ENCODE data around the gene ZNF280C. TPM values are rescaled to one million over a fixed set of nuclear protein-coding genes. Genes with fewer than 3 reads are reported as not detected.
"Not testable (repeated sequence)": the region's sequence is repeated elsewhere in the genome, so short reads cannot be mapped to it uniquely, and the experiment has no call there.

The ZNF280C gene
- total RNA-seq, 3 donors from 2014 or later = 4.9 to 6.4 (median 5.0) TPM

GRCh38 chrX:130245441-130245840, 23.3 kb downstream of the ZNF280C start:
- Histone ChIP-seq H3K27ac (no peak overlapping the region), H3K9me3 (no peaks in the 10 kb centered on the region), H3K4me1 (no peaks in the 10 kb centered on the region), H3K4me3 (no peak overlapping the region), H3K27me3 (peaks cover 0 to 11% of the 10 kb centered on the region in 2 donors), H3K36me3 (no peaks in the 10 kb centered on the region)
- intact Hi-C loops (cut with DNase I; ENCODE audit: low total_unique reads) = no loop called here
- no peak for TF ChIP-seq POLR2AphosphoS5 (IDR thresholded peaks at IDR 0.05)
- no peak for DNase-seq (ENCODE audit: low spot score in 2 of 2)

- H3K36me3 ChIP-seq; H3K27me3 ChIP-seq; intact Hi-C loops (cut with DNase I; ENCODE audit: low total_unique reads); H3K4me1 ChIP-seq; H3K9me3 ChIP-seq; H3K4me3 ChIP-seq; H3K27ac ChIP-seq; DNase-seq (ENCODE audit: low spot score in 2 of 2): not testable (repeated sequence)
These were observed 37.5 kb downstream of the ZNF280C start for GRCh38 chrX:130231184-130231583.

GRCh38 chrX:130228871-130229270, 39.8 kb downstream of the ZNF280C start:
- Histone ChIP-seq H3K36me3 (no peaks in the 10 kb centered on the region), H3K4me1 (no peaks in the 10 kb centered on the region), H3K4me3 (no peak overlapping the region), H3K27ac (no peak overlapping the region), H3K27me3 (peaks cover 0 to 9% of the 10 kb centered on the region in 2 donors), H3K9me3 (no peaks in the 10 kb centered on the region)
- no peak for DNase-seq (ENCODE audit: low spot score in 2 of 2)
- TF ChIP-seq POLR2A (IDR thresholded peaks at IDR 0.05) = no peak
- TF ChIP-seq CTCF (IDR thresholded peaks at IDR 0.05) = no peak
- no peak for TF ChIP-seq POLR2AphosphoS5 (IDR thresholded peaks at IDR 0.05)
- intact Hi-C loops (cut with DNase I; ENCODE audit: low total_unique reads) = no loop called here

- no peak for DNase-seq (ENCODE audit: low spot score in 2 of 2)
These were observed 43.9 kb downstream of the ZNF280C start for GRCh38 chrX:130224810-130225209.

GRCh38 chrX:130216320-130216719, 52.4 kb downstream of the ZNF280C start:
- Histone ChIP-seq H3K4me3 (no peak overlapping the region), H3K27me3 (no peaks in the 10 kb centered on the region), H3K36me3 (no peaks in the 10 kb centered on the region), H3K9me3 (no peaks in the 10 kb centered on the region), H3K27ac (no peak overlapping the region), H3K4me1 (no peaks in the 10 kb centered on the region)
- intact Hi-C loops (cut with DNase I; ENCODE audit: low total_unique reads) = no loop called here
- TF ChIP-seq POLR2A (IDR thresholded peaks at IDR 0.05) (no peak), CTCF (IDR thresholded peaks at IDR 0.05) (no peak), POLR2AphosphoS5 (IDR thresholded peaks at IDR 0.05) (no peak)
- DNase-seq (ENCODE audit: low spot score in 2 of 2) = no peak

More at GRCh38 chrX:130224810-130225209, 43.9 kb downstream of the ZNF280C start:
- TF ChIP-seq POLR2A (IDR thresholded peaks at IDR 0.05) (no peak), POLR2AphosphoS5 (IDR thresholded peaks at IDR 0.05) (no peak), CTCF (IDR thresholded peaks at IDR 0.05) (no peak)
- Histone ChIP-seq H3K9me3 (no peaks in the 10 kb centered on the region), H3K27ac (no peak overlapping the region), H3K27me3 (peaks cover 0 to 18% of the 10 kb centered on the region in 2 donors), H3K36me3 (no peaks in the 10 kb centered on the region), H3K4me3 (no peak overlapping the region), H3K4me1 (no peaks in the 10 kb centered on the region)
- intact Hi-C loops (cut with DNase I; ENCODE audit: low total_unique reads) = no loop called here

GRCh38 chrX:130213376-130213775, 55.3 kb downstream of the ZNF280C start:
- Histone ChIP-seq H3K9me3 (no peaks in the 10 kb centered on the region), H3K27ac (no peak overlapping the region), H3K36me3 (no peaks in the 10 kb centered on the region), H3K27me3 (peaks cover 0 to 5% of the 10 kb centered on the region in 2 donors), H3K4me3 (no peak overlapping the region), H3K4me1 (no peaks in the 10 kb centered on the region)
- no peak for TF ChIP-seq POLR2AphosphoS5 (IDR thresholded peaks at IDR 0.05)
- no peak for TF ChIP-seq CTCF (IDR thresholded peaks at IDR 0.05)
- no peak for TF ChIP-seq POLR2A (IDR thresholded peaks at IDR 0.05)
- intact Hi-C loops (cut with DNase I; ENCODE audit: low total_unique reads) = no loop called here
- no peak for DNase-seq (ENCODE audit: low spot score in 2 of 2)
